GM19395 (cell line): ENCODE measurements around the gene ZNF334.

Experiments used
- ATAC-seq: cut with Tn5 transposase; IDR thresholded peaks from one replicate; pipeline ENCODE4 v1.9.1; 2021; ENCODE audit warnings: mild to moderate bottlenecking, moderate library complexity; ENCODE audit not compliant: unreplicated experiment

The ZNF334 gene

DNA sequence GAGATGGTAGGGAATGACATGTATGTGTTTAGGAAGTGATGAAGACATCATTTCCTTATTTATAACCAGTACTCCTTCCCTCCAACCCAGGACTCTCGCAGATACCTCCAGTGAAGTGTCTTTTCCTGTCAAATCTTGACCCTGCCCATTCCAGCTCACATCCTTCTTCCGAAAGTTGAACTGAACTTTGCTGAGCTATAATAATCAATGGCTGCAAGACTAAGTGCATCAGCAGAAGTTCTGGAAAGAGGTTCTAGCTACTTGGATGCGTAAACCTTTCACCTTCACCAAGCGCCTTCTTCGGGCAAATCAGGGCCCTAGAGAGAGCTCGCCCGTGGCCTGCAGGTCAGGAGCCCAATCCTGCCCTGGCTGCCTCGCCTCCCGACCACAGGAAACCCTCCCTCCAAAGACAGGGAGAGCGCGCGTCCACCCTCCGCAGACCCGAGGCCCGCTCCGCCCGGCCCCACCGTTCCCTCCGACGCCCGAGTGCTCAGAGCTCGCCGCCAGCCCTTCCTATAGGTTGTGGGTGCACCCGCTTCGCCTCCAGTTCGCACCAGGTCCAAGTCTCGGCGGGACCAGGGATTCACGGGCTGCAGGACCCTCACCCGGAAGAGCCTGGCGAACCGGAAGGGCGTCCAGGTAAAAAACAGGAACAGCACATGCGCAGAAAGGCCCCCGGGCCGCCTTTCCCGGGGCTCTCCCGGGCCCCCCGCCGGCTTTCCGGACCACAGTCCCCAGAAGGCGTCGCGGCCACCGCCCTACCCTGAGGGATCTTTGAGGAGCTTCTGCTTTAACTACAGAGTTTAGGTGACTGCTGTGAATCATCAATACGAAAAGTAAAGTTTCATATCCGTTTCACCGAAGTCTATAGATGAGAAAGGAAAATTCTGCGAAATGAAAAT, at the start of gene ZNF334:
ZNF334 (minus strand) TSS at position 617 of the 902 bp plus-strand sequence. CDS start 1,457 bp downstream, outside the sequence.
- no peak for ATAC-seq

GRCh38 chr20:46562373-46563169, 49.2 kb upstream of the ZNF334 start:
- peak; percentile 67 for ATAC-seq

- no peak for ATAC-seq
These were observed 48.6 kb upstream of the ZNF334 start for GRCh38 chr20:46562009-46562372.

DNA sequence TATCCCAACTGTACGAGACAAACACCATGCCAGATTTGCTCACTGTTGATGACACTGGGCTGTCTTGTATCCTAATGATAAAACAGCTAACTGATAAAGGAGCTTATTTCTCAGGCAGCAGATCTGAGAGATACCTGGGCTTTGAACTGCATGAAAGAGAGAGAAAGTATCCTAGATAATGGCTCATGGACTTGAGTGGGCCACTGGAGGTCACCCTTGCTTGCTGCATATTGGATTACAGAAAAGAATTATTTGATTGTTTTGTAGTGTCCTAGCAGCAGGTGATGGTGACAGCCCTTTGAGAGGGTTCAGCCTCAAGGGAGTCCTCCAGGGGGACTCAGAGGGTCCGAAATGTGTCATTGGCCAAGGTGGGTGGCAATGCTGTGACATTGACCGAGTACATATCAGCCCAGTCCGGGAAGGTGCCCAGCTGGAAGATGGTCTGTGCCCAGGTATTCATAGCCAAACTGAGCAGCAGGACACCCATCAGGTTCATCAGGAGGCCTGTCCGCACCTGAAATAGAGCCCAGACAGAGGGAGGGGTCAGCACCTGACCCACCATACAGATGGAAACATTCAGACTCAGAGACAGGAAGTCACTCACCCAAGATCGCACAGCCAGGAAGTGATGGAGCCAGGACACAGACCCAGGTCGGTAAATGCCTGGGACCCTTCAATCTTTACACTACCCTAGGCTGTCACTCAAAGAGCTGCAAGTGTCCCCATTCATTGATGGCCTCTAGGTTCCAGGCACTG, 46.5 kb upstream of the ZNF334 start:
- ATAC-seq, result no peak

DNA sequence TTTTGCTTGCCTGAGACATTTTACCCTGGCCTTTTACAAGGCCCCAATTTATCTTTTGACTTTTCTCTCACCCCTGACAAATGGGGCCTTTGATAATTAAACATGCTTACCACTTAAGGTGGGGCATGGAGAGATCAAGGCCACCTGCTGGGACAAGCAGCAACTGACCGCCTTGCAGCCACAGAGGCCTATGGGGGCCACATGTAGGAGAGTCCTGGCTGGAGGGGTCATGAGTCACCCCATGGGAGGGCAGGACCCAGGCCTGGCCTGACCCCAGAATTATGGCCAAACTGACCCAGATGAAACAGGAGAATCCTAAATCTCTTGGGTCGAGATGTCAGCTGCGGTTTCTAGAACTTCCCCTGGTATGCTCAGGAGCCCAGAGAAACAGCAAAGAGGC, 45.6 kb upstream of the ZNF334 start:
- no peak for ATAC-seq

DNA sequence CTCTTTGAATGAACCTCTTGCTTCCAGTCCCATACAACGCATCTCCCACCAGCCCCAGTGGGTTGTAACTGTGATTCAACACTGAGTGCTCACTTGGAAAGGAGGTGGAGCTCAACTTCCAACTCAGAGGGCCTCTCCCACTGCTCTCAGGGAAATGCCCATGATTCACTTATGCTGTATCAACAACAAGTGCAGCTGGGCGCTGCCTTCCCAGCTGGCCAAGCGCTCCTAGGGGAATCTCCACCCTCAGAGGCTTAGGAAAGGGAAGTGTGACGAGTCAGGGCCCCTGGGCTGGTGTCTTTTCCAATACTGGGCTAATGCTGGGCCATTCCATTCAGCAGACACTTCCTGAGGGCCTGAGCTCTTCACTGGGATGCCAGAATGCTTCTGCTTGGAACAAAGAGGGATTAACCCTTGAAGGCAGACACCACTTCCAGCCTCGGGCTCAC, 45.2 kb upstream of the ZNF334 start:
- no peak for ATAC-seq

DNA sequence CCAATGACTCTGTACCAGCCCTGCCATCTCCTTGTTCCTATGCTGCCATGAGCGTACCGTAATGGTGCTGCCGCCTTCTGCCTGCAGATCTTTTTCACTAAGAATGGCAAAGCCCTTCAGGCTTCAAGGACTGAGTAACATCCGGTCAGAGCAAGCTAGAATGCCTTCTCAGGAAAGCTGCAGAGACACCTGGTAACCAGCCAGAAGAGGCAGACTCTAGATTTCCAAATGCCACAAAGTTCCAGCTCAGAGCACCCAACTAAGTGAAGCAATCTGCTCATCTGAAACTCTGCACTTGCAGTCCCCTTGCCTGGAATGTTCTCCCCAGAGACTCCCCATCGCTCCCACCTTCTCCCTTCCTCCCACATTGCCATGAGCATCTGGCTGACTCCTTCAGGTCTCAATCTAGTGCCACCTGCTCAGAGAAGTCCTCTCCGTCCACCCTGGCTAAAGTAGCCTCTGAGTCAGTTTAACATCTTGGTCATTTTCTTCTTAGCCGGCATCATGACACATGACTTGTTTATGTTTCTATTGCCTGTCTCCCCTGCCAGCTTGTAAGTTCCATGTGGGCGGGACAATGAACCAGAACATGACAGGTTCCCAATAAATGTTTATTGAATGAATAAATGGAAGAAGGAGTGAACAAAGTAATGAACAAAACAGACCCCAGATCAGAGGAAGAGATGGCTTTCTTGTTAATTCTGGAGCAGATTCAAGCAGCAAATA, 44.0 kb upstream of the ZNF334 start:
- ATAC-seq, result no peak

- no peak for ATAC-seq
These were observed 42.1 kb upstream of the ZNF334 start for GRCh38 chr20:46555370-46555956.

DNA sequence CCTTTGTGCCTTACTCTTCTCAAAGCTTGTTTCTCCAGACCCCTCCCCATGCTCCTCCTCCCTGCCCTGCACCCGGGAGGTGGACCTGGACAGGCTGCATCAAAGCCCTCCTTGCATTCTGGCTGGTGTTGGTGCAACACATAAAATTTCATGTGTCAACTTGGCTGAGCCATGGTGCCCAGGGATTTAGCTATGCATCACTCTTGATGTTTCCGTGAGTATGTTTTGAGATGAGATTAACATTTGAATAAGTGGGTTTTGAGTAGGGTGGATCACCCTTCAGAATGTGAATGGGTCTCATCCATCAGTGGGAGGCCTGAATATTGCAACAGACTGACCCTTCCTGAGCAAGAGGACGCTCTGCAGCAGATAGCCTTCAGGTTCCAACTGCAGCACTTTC, 41.5 kb upstream of the ZNF334 start:
- no peak for ATAC-seq

GRCh38 chr20:46553926-46554325, 40.6 kb upstream of the ZNF334 start:
- ATAC-seq, result no peak

- ATAC-seq, result peak; percentile 71
These were observed 39.4 kb upstream of the ZNF334 start for GRCh38 chr20:46552460-46553420.

GRCh38 chr20:46551522-46552381, 38.4 kb upstream of the ZNF334 start:
- ATAC-seq, result no peak

- no peak for ATAC-seq
These were observed 37.1 kb upstream of the ZNF334 start, which contains the start of gene OCSTAMP for GRCh38 chr20:46550461-46550860. Gene OCSTAMP, minus strand, starts transcription at chr20:46550654. Its CDS starts 94 bp downstream, at chr20:46550560.

DNA sequence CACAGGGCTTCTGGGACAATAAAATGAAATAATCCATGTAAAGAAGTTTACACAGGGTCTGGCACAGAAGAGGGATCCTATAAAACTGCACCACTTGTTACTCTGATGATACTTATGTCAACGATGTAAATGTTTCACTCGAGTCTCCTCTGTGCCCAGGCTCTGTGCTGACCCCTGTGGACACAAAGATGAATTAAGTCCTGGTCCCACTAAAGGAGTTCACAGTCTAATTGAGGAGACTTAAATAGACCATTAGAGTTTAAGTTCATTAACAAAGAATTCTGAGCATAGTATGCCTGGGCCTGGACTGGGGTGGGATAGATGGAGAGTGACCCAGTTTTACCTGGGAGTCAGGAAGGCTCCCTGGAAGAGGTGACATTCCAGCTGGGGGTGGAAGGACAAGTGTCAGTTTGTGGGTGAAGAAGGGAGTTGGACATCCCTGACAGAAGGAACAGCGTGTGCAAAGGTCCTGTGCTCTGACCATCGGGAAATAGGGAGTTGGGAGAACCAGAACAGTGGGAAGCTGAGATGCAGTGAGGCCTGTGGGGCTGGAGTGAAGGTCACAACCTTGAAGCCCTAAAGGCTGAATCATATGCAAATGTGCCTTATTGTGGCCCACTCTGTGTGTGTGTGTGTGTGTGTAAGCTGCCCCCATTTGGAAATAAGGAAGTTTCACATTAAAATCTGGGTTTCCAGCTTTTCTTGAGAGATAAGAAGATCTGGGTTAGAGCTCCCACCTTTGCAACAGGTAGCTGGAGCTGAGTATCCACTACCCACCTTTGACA, 36.0 kb upstream of the ZNF334 start:
- no peak for ATAC-seq

DNA sequence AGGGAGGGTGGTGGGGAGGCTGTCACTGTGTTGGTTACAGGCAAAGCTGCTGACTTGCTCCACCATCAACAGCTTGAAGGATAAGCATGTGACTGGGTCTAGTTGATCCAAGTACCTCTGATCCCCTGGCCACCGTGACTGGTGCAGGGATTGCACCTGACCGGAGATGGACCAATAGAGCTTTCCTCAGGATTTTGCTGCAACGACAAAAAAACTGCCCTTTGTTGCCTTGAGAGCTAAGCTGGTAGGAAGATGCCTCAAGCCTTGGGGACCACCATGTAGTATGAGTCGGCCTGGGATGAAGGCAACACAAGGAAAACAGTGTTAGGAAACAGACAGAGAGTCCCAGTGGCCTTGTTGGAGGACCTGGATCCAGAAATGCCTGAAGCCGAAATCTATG, 35.3 kb upstream of the ZNF334 start:
- no peak for ATAC-seq

DNA sequence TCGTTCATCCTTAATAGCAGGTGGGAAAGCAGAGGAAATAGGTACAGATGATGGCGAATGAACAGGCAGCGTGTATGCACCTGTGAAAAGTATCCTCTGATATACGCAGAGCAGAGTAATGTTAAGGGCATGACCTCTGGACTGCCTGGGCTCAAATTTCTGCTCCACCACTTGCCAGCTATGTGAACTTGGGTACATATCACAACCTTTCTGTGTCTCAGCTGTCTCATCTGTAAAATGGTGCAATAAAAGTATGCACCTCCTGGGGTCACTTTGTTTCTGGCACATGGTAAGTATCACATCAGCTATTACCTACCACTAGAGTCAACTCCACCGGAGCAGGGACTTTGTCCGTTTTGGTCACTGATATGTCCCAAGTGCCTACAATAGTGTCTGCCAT, 34.6 kb upstream of the ZNF334 start:
- ATAC-seq, result no peak

DNA sequence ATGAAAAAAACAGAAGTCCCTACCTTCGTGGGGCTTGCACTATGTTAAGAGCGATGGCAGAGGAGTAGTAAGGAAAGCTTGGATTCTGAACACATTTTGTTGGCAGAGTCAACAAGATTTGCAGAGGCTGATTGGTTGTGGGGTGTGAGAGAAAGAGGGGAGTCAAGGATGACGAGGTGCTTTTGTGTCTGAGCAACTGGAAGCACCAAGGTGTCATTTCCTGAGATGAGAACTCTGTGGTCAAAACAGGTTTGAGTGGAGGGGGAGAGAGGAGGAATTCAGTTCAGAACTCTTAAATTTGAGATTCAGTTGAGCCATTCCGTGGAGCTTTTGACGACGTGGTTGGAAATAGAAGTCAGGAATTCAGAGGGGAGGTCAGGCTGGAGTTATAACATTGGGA, 33.6 kb upstream of the ZNF334 start:
- ATAC-seq, result no peak
